Smooth muscle cell (in vitro differentiated cells): ENCODE measurements around the gene G6PD. TPM values are rescaled to one million over a fixed set of nuclear protein-coding genes. Genes with fewer than 3 reads are reported as not detected.

Experiments used
- DNase-seq: peaks from one replicate; lab custom pipeline; 2025; ENCODE audit not compliant: unreplicated experiment; lab: John Stamatoyannopoulos, UW
- H2AFZ ChIP-seq: fragments of 200-600 bp; sonication (generic); 2 replicates; pipeline ENCODE4 v1.6.0; 2016; ENCODE audit warnings: antibody characterized with exemption, low read depth, mild to moderate bottlenecking
- H3F3A ChIP-seq: fragments of 200-600 bp; sonication (generic); 2 replicates; pipeline ENCODE4 v1.6.0; 2017; ENCODE audit warnings: antibody characterized with exemption, low read depth
- H3K27ac ChIP-seq: fragments of 200-600 bp; sonication (generic); 2 replicates; pipeline ENCODE4 v1.5.1; 2016; ENCODE audit warnings: low read depth, mild to moderate bottlenecking
- H3K27me3 ChIP-seq: fragments of 200-600 bp; sonication (generic); 2 replicates; pipeline ENCODE4 v1.6.1; 2016; ENCODE audit warnings: low read depth, mild to moderate bottlenecking
- H3K36me3 ChIP-seq: fragments of 200-600 bp; sonication (generic); 2 replicates; pipeline ENCODE4 v1.5.1; 2016; ENCODE audit warnings: low read depth
- H3K4me1 ChIP-seq: fragments of 200-600 bp; sonication (generic); 2 replicates; pipeline ENCODE4 v1.5.1; 2016; ENCODE audit warnings: low read depth
- H3K4me2 ChIP-seq: fragments of 200-600 bp; sonication (generic); 2 replicates; pipeline ENCODE4 v1.6.0; 2016; ENCODE audit warnings: mild to moderate bottlenecking
- H3K4me3 ChIP-seq: fragments of 200-600 bp; sonication (generic); 2 replicates; pipeline ENCODE4 v1.5.1; 2016; ENCODE audit warnings: mild to moderate bottlenecking
- H3K79me2 ChIP-seq: fragments of 200-600 bp; sonication (generic); 2 replicates; pipeline ENCODE4 v1.6.0; 2016; ENCODE audit warnings: low read depth, mild to moderate bottlenecking
- H3K9ac ChIP-seq: fragments of 200-600 bp; sonication (generic); 2 replicates; pipeline ENCODE4 v1.6.0; 2016; ENCODE audit warnings: low read depth
- H3K9me3 ChIP-seq: fragments of 200-600 bp; sonication (generic); replicated peaks from 2 replicates; pipeline ENCODE4 v1.5.1; 2016; ENCODE audit warnings: low read depth
- H4K20me1 ChIP-seq: fragments of 200-600 bp; sonication (generic); 2 replicates; pipeline ENCODE4 v1.6.0; 2016; ENCODE audit warnings: low read depth
- WGBS: methylation state at CpG from one replicate; pipeline ENCODE4 v1.1.7; 2016; ENCODE audit warnings: low lambda C conversion rate; 5-methylcytosine and 5-hydroxymethylcytosine counted together
- polyA plus RNA-seq: library from polyadenylated mRNA; unstranded; fragments of >200 nt; fragmentation: Nextera tagmentation; extraction: Ambion mirVana; gene quantifications from 2 replicates; pipeline ENCODE4 v1.2.1, GENCODE V29; 2016
- total RNA-seq: library from RNA; depleted of rRNA; stranded (reverse); fragments of >200 nt; gene quantifications from 2 replicates; pipeline ENCODE4 v1.2.3, GENCODE V29; 2014
- TF ChIP-seq, protein P1 (sequence below): fragments of 200-600 bp; sonication (generic); IDR thresholded peaks from 2 replicates; pipeline ENCODE4 v1.5.1; 2017; ENCODE audit warnings: borderline replicate concordance, mild to moderate bottlenecking, antibody characterized with exemption; ENCODE audit not compliant: insufficient read depth, poor library complexity, severe bottlenecking

Gene G6PD
- total and polyA plus RNA-seq, 2 experiments from 2014 or later, result 12.9 to 32.9 TPM

DNA sequence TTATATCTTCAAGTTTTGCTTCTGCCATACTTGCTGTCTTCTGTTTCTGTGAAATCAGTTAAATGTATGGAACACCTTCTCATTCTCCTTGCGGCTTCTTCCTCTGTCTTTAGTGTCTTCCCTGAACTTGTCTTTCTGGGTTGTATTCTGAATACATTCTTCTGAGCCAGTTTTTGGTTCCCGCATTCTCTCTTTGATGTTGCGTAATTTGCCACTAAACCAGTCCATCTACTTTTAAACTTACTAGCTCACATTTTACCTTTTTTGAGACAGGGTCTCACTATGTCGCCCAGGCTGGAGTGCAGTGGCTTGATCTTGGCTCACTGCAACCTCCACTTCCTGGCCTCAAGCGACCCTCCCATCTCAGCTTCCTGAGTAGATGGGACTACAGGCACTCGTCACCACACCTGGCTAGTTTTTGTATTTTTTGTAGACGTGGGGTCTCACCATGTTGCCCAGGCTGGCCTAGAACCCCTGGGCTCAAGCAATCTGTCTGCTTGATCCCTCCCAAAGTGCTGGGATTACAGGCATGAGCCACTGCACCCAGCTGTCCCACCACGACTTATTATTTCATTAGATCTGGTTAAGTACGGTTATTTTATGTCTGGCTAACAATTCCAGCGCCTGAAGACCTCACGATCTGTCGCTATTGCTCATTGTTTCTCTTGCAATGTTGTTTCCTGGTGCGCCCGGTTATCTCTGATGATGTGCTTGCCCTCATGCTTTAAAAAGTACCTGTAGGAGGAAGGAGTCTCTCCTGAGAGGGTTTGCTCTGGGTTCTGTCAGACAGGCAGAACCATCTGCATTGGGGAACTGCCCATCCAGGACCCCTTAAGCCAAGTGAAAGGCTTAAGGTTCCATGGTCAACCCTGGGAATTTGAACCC is 20.8 kb downstream of the G6PD start:
- no peaks in the 10 kb centered on the region for H3F3A ChIP-seq
- H3K27ac ChIP-seq, result peak overlapping the region; percentile 15
- no peak overlapping the region for H2AFZ ChIP-seq
- H3K79me2 ChIP-seq, result no peaks in the 10 kb centered on the region
- no peak for DNase-seq
- H3K9ac ChIP-seq, result no peak overlapping the region
- H3K36me3 ChIP-seq, result no peaks in the 10 kb centered on the region
- H3K27me3 ChIP-seq, result no peaks in the 10 kb centered on the region
- H4K20me1 ChIP-seq, result no peaks in the 10 kb centered on the region
- H3K4me2 ChIP-seq, result no peak overlapping the region
- 82% methylated on average over 14 of the region's 14 CpGs for whole genome bisulfite sequencing
- TF ChIP-seq, protein P1, sequence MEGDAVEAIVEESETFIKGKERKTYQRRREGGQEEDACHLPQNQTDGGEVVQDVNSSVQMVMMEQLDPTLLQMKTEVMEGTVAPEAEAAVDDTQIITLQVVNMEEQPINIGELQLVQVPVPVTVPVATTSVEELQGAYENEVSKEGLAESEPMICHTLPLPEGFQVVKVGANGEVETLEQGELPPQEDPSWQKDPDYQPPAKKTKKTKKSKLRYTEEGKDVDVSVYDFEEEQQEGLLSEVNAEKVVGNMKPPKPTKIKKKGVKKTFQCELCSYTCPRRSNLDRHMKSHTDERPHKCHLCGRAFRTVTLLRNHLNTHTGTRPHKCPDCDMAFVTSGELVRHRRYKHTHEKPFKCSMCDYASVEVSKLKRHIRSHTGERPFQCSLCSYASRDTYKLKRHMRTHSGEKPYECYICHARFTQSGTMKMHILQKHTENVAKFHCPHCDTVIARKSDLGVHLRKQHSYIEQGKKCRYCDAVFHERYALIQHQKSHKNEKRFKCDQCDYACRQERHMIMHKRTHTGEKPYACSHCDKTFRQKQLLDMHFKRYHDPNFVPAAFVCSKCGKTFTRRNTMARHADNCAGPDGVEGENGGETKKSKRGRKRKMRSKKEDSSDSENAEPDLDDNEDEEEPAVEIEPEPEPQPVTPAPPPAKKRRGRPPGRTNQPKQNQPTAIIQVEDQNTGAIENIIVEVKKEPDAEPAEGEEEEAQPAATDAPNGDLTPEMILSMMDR, result no peak
- no peaks in the 10 kb centered on the region for H3K4me1 ChIP-seq
- no peak overlapping the region for H3K4me3 ChIP-seq
- H3K9me3 ChIP-seq, result no peaks in the 10 kb centered on the region

DNA sequence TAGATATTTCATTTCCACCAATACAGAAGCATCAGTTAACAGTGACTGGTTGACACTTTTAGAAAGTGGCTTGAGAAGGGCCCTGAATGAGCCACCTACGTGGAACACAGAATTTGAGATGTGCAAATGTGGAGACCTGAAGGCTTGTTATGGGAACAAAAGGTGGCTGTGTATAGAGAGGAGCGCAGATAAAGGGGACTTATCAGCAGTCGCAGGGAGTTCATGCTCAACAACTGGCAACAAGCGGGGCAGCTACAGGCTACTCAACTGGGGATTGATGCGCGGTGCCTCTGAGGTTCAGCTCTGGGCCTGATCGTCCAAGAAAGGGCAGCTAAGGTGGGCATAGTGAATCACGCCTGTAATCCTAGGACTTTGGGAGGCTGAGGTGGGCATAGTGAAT is 27.3 kb downstream of the G6PD start:
- no peaks in the 10 kb centered on the region for H3F3A ChIP-seq
- no peak overlapping the region for H3K4me3 ChIP-seq
- no peaks in the 10 kb centered on the region for H3K36me3 ChIP-seq
- H3K27me3 ChIP-seq, result no peaks in the 10 kb centered on the region
- H4K20me1 ChIP-seq, result no peaks in the 10 kb centered on the region
- H3K79me2 ChIP-seq, result no peaks in the 10 kb centered on the region
- no peak overlapping the region for H3K9ac ChIP-seq
- H3K27ac ChIP-seq, result no peak overlapping the region
- no peaks in the 10 kb centered on the region for H3K9me3 ChIP-seq
- no peak for DNase-seq
- WGBS, result 89% methylated on average over 8 of the region's 8 CpGs
- no peak overlapping the region for H3K4me2 ChIP-seq
- peaks cover 4% of the 10 kb centered on the region for H3K4me1 ChIP-seq
- no peak overlapping the region for H2AFZ ChIP-seq
- TF ChIP-seq, protein P1, result no peak

DNA sequence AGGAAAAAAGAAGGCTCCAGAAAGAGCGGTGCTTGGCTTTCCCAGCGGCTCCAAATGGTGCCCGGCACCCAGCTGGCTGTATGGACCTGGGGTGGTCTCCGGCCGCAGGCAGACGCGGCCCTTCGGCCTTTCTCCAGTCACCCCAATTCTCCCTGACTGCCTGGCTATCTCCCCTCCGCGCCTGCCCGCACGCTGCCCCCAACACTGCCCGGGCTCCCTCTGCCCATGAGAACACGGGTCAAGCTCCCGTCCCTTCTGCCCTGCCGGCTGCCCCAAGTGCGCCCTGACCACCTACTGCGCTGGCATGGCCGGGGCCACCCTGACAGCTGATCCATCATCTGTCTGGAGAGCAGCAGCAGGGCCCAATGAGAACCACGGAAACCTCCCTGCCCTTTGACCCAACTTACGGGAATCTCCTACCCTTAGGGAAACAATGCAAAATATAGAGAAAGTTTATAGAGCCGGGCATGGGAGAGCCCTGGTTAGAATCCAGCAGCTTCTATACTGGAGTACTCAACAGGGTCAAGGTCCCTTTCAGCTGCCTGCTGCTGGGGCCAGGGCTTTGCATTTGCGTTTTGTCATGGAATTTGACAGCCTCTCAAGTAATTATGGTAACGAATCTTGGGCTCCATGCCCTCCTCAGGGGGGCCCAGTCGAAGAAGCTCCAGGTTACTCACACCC is 29.4 kb downstream of the G6PD start:
- Histone ChIP-seq H3F3A (no peaks in the 10 kb centered on the region), H3K27me3 (no peaks in the 10 kb centered on the region), H4K20me1 (no peaks in the 10 kb centered on the region), H3K27ac (peak overlapping the region; percentile 80), H3K9me3 (no peaks in the 10 kb centered on the region), H3K4me2 (peak overlapping the region; percentile 79), H3K79me2 (peaks cover 7% of the 10 kb centered on the region), H3K4me3 (peak overlapping the region; percentile 48), H3K36me3 (no peaks in the 10 kb centered on the region), H3K9ac (peak overlapping the region; percentile 27), H3K4me1 (peaks cover 4% of the 10 kb centered on the region), H2AFZ (no peak overlapping the region)
- no peak for DNase-seq
- TF ChIP-seq, protein P1, result no peak
- 28% methylated on average over 25 of the region's 25 CpGs for whole genome bisulfite sequencing
